Stimulated activated CD4-positive, alpha-beta T cell treated with anti-CD3 and anti-CD28 coated beads, Interleukin-4, amount 100 ng/mL, for 4 hours (primary cell): ENCODE data around the gene LATS1.
A peak's percentile ranks its signal among the peaks of the same experiment; 100 is the strongest.

ENCODE experiments used
- DNase-seq, 2 experiments: peaks; one replicate each; pipeline ENCODE4 v3.0.0-alpha.2; 2020

The LATS1 gene

GRCh38 chr6:149657441-149657840, 60.5 kb downstream of the LATS1 start:
- no peak for DNase-seq

GRCh38 chr6:149651056-149651455, 66.8 kb downstream of the LATS1 start:
- no peak for DNase-seq

DNA sequence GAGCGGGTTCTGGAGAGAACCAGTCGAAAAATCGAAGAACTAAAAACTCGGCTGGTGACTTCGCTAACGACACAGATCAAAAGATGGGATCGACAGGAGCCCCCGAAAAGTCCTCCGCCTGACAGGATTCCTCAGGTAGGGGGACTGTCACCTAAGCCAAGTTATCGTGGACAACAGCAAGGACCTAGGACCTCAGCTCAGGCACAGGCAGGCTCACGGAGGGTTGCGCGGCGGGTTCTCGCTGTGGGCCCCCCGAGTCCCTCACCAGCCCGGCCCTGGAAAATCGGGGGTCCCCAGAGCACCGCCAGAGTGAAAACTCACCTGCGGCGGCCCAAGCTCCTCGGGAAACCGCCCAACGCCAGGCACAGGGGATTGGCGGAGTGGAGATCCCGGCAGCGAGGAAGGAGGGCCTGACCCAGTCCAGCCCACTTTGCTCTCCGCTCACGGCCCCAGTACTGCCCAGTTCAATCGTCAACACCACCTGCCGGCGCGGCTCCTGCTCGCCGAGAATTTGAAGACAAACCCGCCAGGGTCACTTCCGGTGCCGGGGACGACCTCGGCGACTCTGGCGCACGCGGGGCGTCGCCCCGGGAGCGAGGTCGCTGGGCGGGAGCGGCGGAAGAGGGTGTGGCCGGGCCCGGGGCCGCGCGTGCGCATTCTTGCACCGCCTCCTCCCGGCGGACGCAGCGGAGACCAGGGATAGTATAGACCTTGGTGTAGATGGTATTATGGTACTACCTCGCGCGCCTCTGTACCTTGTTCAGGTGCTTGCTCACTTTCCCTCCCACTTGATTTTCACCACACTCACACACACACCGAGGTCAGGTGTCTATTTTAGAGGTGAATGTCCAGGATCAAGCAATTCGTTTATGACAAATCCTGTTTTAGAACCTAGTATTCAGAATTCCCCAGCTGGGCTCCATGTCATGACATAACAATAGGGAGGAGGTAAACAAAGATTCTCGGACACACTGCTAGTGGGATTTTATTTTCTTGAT, 69.5 kb downstream of the LATS1 start, which contains the start of gene KATNA1:
TSS of gene KATNA1 (minus strand) at position 567 of the 998 bp plus-strand sequence. CDS start 10,167 bp downstream, outside the sequence.
- DNase-seq, result peak; percentile 82 to 86

DNA sequence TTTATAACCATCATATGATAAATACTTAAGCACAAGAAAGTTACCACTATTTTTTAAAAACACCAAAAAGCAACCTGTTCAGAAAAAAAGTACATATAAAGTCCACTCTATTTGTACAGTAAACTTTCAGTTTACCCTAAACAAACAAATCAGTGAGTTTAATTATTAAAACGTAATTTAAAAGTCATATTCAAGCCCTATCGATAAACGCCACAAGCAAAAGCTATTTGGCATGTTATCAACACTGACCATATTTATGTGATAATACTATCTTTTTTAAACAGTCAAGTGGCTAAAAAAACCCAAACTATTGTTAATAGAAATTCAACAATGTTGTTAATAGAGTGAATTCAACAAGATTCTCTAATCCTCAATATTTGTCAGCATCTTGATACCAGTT, 71.3 kb downstream of the LATS1 start:
- DNase-seq, result no peak

GRCh38 chr6:149642829-149643580, 74.9 kb downstream of the LATS1 start:
- DNase-seq, result no peak

DNA sequence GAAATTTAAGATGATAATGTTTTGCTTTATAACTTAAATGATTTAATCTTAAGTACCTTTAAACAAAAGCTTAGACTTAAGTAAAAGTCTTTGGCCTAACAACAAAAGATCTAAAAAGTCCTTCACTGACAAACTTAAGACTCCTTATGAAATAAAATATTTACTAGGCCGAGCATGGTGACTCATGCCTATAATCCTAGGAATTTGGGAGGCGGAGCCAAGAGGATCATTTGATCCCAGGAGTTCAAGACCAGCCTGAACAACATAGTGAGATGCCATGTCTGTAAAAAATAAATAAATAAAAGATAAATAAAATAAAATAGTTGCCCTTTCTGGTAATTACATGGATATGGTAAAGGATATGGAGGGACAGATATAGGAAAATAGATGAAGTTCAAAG, 81.8 kb downstream of the LATS1 start:
- DNase-seq, result no peak

DNA sequence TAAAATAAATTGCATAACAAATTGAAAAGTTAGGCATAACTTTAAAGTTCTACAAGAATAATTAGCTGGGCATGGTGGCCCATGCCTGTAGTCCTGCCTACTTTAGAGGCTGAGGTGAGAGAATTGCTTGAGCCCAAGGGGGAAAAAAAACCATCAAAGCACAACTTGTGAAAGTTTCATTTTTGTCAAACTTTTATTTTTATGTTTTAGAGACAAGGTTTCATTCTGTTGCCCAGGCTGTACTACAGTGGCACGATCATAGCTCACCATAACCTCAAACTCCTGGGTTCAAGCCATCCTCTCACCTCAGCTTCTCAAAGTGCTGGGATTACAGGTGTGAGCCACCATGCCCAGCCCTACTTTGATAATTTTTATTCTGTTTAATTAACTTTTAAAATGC, 83.6 kb downstream of the LATS1 start:
- no peak for DNase-seq

- no peak for DNase-seq
Observed at GRCh38 chr6:149628875-149629510, 88.9 kb downstream of the LATS1 start.

DNA sequence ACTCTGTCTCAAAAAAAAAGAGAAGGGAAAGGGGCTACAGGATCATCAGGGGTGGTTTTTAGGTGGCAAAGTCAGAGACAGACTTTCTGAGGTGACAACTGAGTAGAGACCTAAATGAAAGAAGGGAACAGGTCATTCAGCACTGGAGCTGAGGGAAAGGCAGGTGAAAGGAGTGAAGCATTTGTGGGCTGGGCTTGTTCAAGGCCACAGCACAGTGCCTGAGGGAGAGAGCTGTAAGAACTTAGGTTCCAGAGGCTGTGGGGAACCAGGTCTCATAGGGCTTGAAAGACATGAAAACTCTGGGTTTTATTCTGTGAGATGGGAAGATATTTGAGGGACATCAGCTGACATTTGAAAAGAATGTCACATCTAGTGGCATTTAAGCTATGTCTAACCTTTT, 90.2 kb downstream of the LATS1 start:
- DNase-seq, result no peak

DNA sequence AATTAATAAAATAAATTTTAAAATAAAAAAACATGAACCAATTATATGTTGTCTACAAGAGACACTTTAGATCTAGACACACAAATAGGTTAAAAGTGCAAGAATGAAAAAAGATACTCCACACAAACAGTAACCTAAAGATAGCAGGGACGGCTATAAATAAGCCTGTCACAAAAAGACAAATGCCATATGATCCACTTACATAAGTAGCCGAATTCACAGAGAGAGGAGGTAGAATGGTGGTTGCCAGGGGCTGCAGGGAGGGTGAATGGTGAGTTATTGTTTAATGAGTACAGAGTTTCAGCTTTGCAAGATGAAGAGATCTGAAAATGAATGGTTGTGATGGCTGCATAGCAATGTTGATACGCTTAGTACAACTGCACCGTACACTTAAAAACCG, 102.1 kb downstream of the LATS1 start:
- DNase-seq, result no peak

- DNase-seq, result no peak
Observed at GRCh38 chr6:149614337-149614736, 103.6 kb downstream of the LATS1 start.

DNA sequence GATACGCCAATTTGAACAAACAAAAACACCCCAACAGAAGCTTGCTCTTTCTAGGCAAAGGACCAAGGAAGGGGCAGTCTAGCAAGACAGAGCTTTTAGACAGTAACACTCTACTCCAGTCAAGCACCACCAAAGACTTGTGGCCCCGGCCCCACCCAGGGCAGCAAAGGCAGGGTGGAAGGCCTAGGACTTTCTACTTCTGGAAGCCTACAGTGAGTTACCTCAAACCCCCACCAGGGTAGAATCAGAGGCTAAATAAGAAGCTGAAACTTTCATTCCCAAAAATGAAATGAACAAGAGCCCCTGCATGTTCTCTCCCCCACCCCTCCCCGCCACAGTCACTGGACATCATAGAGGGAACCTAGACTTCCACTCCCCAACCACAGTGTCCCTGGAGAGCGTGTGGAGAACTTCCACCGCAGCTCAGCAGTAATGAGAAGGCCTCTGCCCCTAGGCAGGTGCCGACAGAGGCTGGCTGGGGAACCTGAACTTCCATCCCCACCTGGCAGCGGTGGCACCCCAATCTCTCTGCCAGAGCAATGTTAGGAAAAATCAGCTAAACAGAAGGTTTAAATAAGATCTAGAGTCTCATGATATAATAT, 109.4 kb downstream of the LATS1 start:
- no peak for DNase-seq
